Measurements from ENCODE around the gene H1-8. TPM values are rescaled to one million over a fixed set of nuclear protein-coding genes. Genes with fewer than 3 reads are reported as not detected.

Gene H1-8
- total RNA-seq, 1 experiment from 2014 or later: not detected

DNA sequence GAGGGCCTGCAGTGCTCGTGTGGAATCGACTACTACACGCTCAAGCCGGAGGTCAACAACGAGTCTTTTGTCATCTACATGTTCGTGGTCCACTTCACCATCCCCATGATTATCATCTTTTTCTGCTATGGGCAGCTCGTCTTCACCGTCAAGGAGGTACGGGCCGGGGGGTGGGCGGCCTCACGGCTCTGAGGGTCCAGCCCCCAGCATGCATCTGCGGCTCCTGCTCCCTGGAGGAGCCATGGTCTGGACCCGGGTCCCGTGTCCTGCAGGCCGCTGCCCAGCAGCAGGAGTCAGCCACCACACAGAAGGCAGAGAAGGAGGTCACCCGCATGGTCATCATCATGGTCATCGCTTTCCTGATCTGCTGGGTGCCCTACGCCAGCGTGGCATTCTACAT, 10.7 kb upstream of the H1-8 start:
- H3K9me3 ChIP-seq (ENCODE audit: control insufficient read depth in 1 of 2, insufficient read depth in 1 of 2, low read depth in 1 of 2, low read length in 2 of 2): no peaks in the 10 kb centered on the region
- POLR2A ChIA-PET: no interaction called here
- H3K36me3 ChIP-seq (ENCODE audit: control insufficient read depth in 1 of 2, insufficient read depth in 2 of 2, low read length in 2 of 2): no peaks in the 10 kb centered on the region
- H3K27me3 ChIP-seq (ENCODE audit: insufficient read depth, low read length): no peaks in the 10 kb centered on the region
- BruUV-seq (replicated peaks): no TSS peak
- H3K27ac ChIP-seq (ENCODE audit: low read depth, low read length): no peak overlapping the region
- no peak overlapping the region for H3K4me2 ChIP-seq (ENCODE audit: low read length)
- H2AFZ ChIP-seq (ENCODE audit: low read depth, low read length, poor library complexity, severe bottlenecking): no peak overlapping the region
- DNase-seq (ENCODE audit: low read depth, low spot score) (no peak), ATAC-seq (no peak)
- H3K79me2 ChIP-seq (ENCODE audit: insufficient read depth, low read length): no peaks in the 10 kb centered on the region
- H4K20me1 ChIP-seq (ENCODE audit: insufficient read depth): no peaks in the 10 kb centered on the region
- intact Hi-C loops (cut with micrococcal nuclease): no loop called here
- H3K9me2 ChIP-seq (ENCODE audit: insufficient read depth): no peaks in the 10 kb centered on the region
- no peak overlapping the region for H3K4me3 ChIP-seq (replicated peaks in 1 of 2; ENCODE audit: low read depth in 1 of 2, low read length in 2 of 2)
- peaks cover 0 to 4% of the 10 kb centered on the region in 2 experiments; a peak in 1 of 4 replicates for H3K4me1 ChIP-seq (ENCODE audit: control insufficient read depth in 1 of 2, insufficient read depth in 2 of 2, low read length in 2 of 2)
- H3K9ac ChIP-seq (ENCODE audit: low read length): no peak overlapping the region
- CTCF ChIA-PET: no interaction called here
- TF ChIP-seq YY1 (IDR thresholded peaks at IDR 0.05; ENCODE audit: extremely low read depth, insufficient replicate concordance, low read depth, low read length): no peak
- RAD21 ChIA-PET (ENCODE audit: low non-redundant PET in 1 of 2, low total read pairs in 2 of 2, uncharacterized antibody in 2 of 2, unreplicated experiment in 2 of 2): no interaction called here

DNA sequence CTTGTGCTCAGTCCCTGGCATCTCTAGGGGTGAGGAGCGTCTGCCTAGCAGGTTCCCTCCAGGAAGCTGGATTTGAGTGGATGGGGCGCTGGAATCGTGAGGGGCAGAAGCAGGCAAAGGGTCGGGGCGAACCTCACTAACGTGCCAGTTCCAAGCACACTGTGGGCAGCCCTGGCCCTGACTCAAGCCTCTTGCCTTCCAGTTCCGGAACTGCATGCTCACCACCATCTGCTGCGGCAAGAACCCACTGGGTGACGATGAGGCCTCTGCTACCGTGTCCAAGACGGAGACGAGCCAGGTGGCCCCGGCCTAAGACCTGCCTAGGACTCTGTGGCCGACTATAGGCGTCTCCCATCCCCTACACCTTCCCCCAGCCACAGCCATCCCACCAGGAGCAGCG, 9.6 kb upstream of the H1-8 start:
- BruUV-seq (replicated peaks): no TSS peak

More for the DNA sequence above, 9.6 kb upstream of the H1-8 start:
- Histone ChIP-seq H3K4me3 (replicated peaks in 1 of 2; ENCODE audit: low read depth in 1 of 2, low read length in 2 of 2) (no peak overlapping the region), H3K9me2 (ENCODE audit: insufficient read depth) (no peaks in the 10 kb centered on the region), H3K9ac (ENCODE audit: low read length) (no peak overlapping the region), H3K27me3 (ENCODE audit: insufficient read depth, low read length) (no peaks in the 10 kb centered on the region), H3K27ac (ENCODE audit: low read depth, low read length) (no peak overlapping the region), H3K9me3 (ENCODE audit: control insufficient read depth in 1 of 2, insufficient read depth in 1 of 2, low read depth in 1 of 2, low read length in 2 of 2) (no peaks in the 10 kb centered on the region), H3K79me2 (ENCODE audit: insufficient read depth, low read length) (no peaks in the 10 kb centered on the region), H3K4me2 (ENCODE audit: low read length) (no peak overlapping the region), H3K4me1 (ENCODE audit: control insufficient read depth in 1 of 2, insufficient read depth in 2 of 2, low read length in 2 of 2) (peaks cover 0 to 4% of the 10 kb centered on the region in 2 experiments; a peak in 1 of 4 replicates), H3K36me3 (ENCODE audit: control insufficient read depth in 1 of 2, insufficient read depth in 2 of 2, low read length in 2 of 2) (no peaks in the 10 kb centered on the region), H4K20me1 (ENCODE audit: insufficient read depth) (no peaks in the 10 kb centered on the region), H2AFZ (ENCODE audit: low read depth, low read length, poor library complexity, severe bottlenecking) (no peak overlapping the region)
- DNase-seq (ENCODE audit: low read depth, low spot score): no peak
- no peak for ATAC-seq
- CTCF ChIA-PET: no interaction called here
- RAD21 ChIA-PET (ENCODE audit: low non-redundant PET in 1 of 2, low total read pairs in 2 of 2, uncharacterized antibody in 2 of 2, unreplicated experiment in 2 of 2): no interaction called here
- TF ChIP-seq RAD21 (IDR thresholded peaks at IDR 0.05; ENCODE audit: low read depth): no peak
- no peak for TF ChIP-seq EZH2 (IDR thresholded peaks at IDR 0.05)
- no peak for TF ChIP-seq EZH2phosphoT487 (IDR thresholded peaks at IDR 0.05; ENCODE audit: borderline replicate concordance)
- TF ChIP-seq, protein P1, sequence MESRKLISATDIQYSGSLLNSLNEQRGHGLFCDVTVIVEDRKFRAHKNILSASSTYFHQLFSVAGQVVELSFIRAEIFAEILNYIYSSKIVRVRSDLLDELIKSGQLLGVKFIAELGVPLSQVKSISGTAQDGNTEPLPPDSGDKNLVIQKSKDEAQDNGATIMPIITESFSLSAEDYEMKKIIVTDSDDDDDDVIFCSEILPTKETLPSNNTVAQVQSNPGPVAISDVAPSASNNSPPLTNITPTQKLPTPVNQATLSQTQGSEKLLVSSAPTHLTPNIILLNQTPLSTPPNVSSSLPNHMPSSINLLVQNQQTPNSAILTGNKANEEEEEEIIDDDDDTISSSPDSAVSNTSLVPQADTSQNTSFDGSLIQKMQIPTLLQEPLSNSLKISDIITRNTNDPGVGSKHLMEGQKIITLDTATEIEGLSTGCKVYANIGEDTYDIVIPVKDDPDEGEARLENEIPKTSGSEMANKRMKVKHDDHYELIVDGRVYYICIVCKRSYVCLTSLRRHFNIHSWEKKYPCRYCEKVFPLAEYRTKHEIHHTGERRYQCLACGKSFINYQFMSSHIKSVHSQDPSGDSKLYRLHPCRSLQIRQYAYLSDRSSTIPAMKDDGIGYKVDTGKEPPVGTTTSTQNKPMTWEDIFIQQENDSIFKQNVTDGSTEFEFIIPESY (IDR thresholded peaks at IDR 0.05; ENCODE audit: extremely low read depth, insufficient replicate concordance, low read length): no peak
- no peak for TF ChIP-seq YY1 (IDR thresholded peaks at IDR 0.05; ENCODE audit: extremely low read depth, insufficient replicate concordance, low read depth, low read length)
- no peak for TF ChIP-seq ELF1 (IDR thresholded peaks at IDR 0.05; ENCODE audit: borderline replicate concordance, low read depth)
- TF ChIP-seq, protein P2, sequence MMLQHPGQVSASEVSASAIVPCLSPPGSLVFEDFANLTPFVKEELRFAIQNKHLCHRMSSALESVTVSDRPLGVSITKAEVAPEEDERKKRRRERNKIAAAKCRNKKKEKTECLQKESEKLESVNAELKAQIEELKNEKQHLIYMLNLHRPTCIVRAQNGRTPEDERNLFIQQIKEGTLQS (IDR thresholded peaks at IDR 0.05): no peak
- TF ChIP-seq, protein P3, sequence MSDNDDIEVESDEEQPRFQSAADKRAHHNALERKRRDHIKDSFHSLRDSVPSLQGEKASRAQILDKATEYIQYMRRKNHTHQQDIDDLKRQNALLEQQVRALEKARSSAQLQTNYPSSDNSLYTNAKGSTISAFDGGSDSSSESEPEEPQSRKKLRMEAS (IDR thresholded peaks at IDR 0.05): no peak
- no peak for TF ChIP-seq FOSL1 (IDR thresholded peaks at IDR 0.05; ENCODE audit: low read depth)
- TF ChIP-seq CEBPB (IDR thresholded peaks at IDR 0.05; ENCODE audit: low read depth): no peak
- no peak for TF ChIP-seq SIN3A (IDR thresholded peaks at IDR 0.05; ENCODE audit: low read depth)
- no peak for TF ChIP-seq SRF (IDR thresholded peaks at IDR 0.05; ENCODE audit: low read depth)
- TF ChIP-seq POLR2AphosphoS5 (IDR thresholded peaks at IDR 0.05; ENCODE audit: low read depth, low read length): no peak
- no peak for TF ChIP-seq SP1 (IDR thresholded peaks at IDR 0.05; ENCODE audit: low read depth)
- intact Hi-C loops (cut with micrococcal nuclease): no loop called here
- POLR2A ChIA-PET: no interaction called here
